ENCODE data around the gene ABCA13.

Gene ABCA13

GRCh38 chr7:48441848-48442492 lies 270.7 kb downstream of the ABCA13 start:
- DNase-seq (ENCODE audit: low read depth), result no peak
- TF ChIP-seq MYC (IDR thresholded peaks at IDR 0.05; ENCODE audit: low read depth, low read length) (no peak), POLR2A (IDR thresholded peaks at IDR 0.05; ENCODE audit: extremely low read depth, insufficient read length) (no peak), CTCF (IDR thresholded peaks at IDR 0.05; ENCODE audit: low read depth, low read length) (no peak)
- H3K4me3 ChIP-seq (ENCODE audit: low read depth, low read length), result no peak overlapping the region

- DNase-seq (ENCODE audit: low read depth), result no peak
- TF ChIP-seq CTCF (IDR thresholded peaks at IDR 0.05; ENCODE audit: low read depth, low read length) (no peak), MYC (IDR thresholded peaks at IDR 0.05; ENCODE audit: low read depth, low read length) (no peak), POLR2A (IDR thresholded peaks at IDR 0.05; ENCODE audit: extremely low read depth, insufficient read length) (no peak), MAX (IDR thresholded peaks at IDR 0.05; ENCODE audit: low read depth, low read length) (no peak)
- no peak overlapping the region for H3K4me3 ChIP-seq (ENCODE audit: low read depth, low read length)
Measured at GRCh38 chr7:48443051-48443450, 271.8 kb downstream of the ABCA13 start.

- no peak for DNase-seq (ENCODE audit: low read depth)
- no peak overlapping the region for H3K4me3 ChIP-seq (ENCODE audit: low read depth, low read length)
- TF ChIP-seq MYC (IDR thresholded peaks at IDR 0.05; ENCODE audit: low read depth, low read length) (no peak), CTCF (IDR thresholded peaks at IDR 0.05; ENCODE audit: low read depth, low read length) (no peak), POLR2A (IDR thresholded peaks at IDR 0.05; ENCODE audit: extremely low read depth, insufficient read length) (no peak), MAX (IDR thresholded peaks at IDR 0.05; ENCODE audit: low read depth, low read length) (no peak)
Measured at GRCh38 chr7:48446721-48447120, 275.5 kb downstream of the ABCA13 start.

DNA sequence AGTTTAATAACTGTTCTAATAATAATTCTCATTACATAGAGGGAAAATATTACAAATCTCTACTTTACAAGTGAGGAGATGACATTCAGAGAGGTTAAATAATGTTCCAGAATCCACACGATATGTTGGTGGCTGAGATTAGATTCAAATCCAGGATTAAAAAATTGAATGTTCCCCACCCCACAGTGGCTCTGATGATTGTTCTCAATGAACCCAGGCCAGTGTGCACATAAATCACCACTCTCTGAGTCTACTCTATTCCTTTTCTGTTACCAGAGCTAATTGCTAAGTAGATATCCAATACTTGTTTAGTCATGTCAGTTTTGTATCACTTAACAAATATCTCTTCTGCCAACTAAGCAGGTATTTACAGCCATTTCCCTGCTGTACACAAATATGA lies 281.0 kb downstream of the ABCA13 start:
- no peak overlapping the region for H3K4me3 ChIP-seq (ENCODE audit: low read depth, low read length)
- DNase-seq (ENCODE audit: low read depth), result no peak
- TF ChIP-seq POLR2A (IDR thresholded peaks at IDR 0.05; ENCODE audit: extremely low read depth, insufficient read length), result no peak
- no peak for TF ChIP-seq MAX (IDR thresholded peaks at IDR 0.05; ENCODE audit: low read depth, low read length)
- TF ChIP-seq CTCF (IDR thresholded peaks at IDR 0.05; ENCODE audit: low read depth, low read length), result no peak
- TF ChIP-seq MYC (IDR thresholded peaks at IDR 0.05; ENCODE audit: low read depth, low read length), result no peak

- no peak for DNase-seq (ENCODE audit: low read depth)
- H3K4me3 ChIP-seq (ENCODE audit: low read depth, low read length), result no peak overlapping the region
- TF ChIP-seq MYC (IDR thresholded peaks at IDR 0.05; ENCODE audit: low read depth, low read length), result no peak
- TF ChIP-seq MAX (IDR thresholded peaks at IDR 0.05; ENCODE audit: low read depth, low read length), result no peak
- no peak for TF ChIP-seq CTCF (IDR thresholded peaks at IDR 0.05; ENCODE audit: low read depth, low read length)
- TF ChIP-seq POLR2A (IDR thresholded peaks at IDR 0.05; ENCODE audit: extremely low read depth, insufficient read length), result no peak
Measured at GRCh38 chr7:48454750-48455192, 283.5 kb downstream of the ABCA13 start.

DNA sequence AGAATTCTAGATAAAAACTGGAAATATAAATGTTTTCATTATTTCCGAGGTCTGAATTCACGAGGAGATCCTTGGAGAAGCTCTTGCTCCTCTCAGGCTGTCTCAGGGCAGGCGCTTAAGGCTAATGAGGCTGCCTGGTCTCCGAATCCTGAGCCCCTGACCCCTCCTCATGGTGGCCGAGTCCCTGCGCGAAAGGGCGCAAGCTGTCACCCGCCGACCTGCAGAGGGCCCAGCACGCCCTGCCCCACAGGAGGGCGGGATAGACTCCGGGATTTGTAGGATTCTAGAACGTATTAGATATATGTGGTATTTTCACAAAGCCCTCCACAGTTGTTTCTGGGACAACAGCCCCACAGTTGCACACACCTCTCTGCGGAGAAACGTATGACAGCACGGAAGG lies 284.1 kb downstream of the ABCA13 start:
- TF ChIP-seq MAX (IDR thresholded peaks at IDR 0.05; ENCODE audit: low read depth, low read length), result no peak
- TF ChIP-seq MYC (IDR thresholded peaks at IDR 0.05; ENCODE audit: low read depth, low read length), result no peak
- no peak for TF ChIP-seq POLR2A (IDR thresholded peaks at IDR 0.05; ENCODE audit: extremely low read depth, insufficient read length)
- TF ChIP-seq CTCF (IDR thresholded peaks at IDR 0.05; ENCODE audit: low read depth, low read length), result no peak
- no peak overlapping the region for H3K4me3 ChIP-seq (ENCODE audit: low read depth, low read length)
- no peak for DNase-seq (ENCODE audit: low read depth)

All from NB4 (cell line).